ENCODE results near the gene COX6A2.
"Not testable (repeated sequence)": the region's sequence is repeated elsewhere in the genome, so short reads cannot be mapped to it uniquely, and the experiment has no call there.

Gene COX6A2

DNA sequence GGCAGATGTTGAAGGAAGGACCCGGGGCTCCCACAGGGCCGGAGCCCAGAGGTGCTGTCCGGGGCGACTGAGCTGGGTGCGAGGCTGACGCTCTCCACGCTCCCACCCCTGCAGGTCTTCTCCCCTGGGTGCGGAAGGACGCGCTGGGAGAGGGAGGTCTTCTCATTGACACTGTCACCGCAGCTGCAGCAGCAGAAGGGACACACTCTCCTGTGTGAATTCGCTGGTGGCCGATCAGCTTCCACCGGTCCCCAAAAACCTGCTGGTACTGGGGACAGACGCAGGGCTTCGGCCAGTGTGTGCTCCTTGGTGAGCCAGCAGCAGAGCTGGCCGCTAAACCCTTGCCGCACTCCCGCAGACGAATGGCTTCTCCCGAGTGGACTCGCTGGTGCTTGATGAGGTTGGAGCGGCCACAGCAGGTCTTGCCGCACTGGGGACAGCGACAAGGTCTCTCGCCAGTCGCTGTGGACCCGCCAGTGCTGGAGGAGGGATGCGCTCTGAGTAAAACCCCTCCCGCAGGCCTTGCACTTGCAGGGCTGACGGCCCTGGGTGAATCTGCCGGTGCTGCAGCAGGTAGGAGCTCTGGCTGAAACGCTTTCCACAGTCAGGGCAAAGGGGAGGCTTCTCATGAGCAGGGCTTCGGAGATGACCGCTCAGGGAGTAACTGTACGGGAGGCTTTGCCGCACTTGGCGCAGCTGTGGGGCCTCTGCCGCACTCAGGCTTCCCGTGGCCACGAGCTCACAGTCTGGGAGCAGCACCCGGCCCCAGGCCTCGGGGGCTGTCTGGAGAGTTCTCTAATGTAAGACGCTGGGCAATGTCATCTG is 8.3 kb upstream of the COX6A2 start:
- no peak for DNase-seq

DNA sequence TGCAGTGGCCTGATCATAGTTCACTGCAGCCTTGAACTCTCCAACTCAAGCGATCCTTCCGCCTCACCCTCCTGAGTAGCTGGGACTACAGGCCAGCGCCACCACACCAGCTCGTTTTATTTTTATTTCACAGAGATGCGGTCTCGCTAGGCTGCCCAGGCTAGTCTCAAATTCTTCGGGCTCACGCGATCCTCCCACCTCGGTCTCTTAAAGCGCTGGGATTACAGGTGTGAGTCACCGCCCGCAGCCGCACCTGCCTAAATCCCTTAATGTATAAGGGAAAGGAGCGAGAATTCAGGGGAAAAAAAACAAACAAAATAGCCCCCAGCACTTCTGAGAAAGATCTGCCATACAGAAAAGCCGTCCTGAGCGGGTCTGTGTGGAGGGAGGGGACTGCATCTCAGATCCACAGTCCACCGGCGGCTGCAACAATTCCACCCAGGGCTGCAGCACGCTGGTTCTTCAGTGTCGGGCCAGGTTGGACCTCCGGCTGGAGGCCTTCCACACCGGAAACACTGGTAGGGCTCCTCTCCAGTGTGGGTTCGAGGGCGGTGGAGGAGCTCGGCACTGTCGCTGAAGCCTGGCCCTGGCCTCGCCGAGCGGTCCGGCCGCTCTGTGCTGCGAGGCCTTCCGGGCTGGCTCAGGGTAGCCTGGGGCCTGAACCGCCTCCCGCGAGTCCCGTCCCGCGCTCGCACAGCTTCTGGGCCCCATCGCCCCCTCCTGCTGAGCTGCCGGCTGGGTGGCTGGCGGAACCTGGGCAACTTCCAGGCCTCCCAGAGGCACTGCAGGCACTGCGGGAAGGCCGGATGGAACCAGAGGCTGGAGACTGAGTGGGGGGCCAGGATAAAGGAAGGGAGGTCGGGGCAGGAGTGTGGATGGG is 7.4 kb upstream of the COX6A2 start:
- DNase-seq, result no peak

DNA sequence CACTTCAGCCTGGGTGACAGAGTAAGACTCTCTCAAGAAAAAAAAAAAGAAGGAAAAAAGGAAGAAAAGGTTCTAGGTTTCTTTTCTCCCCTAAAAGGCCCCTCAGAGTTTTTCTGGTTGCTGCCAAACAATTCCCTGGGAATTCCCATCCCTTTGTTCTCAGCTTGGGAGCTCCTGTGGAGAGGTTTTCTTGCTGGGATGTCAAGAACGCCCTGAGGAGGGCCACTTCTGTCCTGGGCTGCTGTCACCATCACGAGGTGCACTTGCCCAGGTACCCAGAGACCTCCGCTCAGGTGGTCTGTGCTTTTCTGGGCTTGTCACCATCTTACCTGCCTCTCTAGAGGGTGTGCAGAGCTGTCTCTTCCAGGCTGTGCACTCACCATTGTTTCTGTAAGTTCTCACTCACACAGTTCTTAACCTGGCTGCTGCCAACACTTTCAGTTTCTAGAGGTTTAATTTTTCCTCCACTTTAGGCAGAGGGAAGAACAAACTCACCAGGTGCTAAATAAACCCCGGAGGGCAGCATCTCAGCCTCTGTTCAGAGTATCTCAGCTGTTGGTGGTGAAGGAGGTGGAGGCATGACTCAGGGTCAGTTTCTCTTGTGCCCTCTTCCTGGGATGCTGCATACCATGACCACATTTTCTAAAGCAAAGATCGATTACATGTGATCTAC is 2.4 kb upstream of the COX6A2 start:
- DNase-seq, result no peak

DNA sequence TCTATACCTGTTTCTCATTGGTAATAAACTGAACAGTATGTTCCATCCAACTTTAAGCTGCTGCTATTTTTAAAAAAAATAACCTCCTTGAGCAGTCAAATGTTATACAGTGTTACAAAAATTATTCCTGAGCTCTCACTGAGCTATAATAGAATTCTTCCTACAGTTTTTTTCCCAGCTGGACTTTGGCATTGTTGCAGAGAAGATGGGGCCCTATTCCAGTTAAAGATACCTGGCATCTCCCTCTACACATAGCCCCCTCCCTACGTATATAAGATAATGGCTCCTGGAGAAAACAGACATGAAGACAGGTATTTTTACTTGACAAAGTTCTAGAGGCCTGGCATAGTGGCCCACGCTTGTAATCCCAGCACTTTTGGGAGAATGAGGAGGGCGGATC is 1.6 kb upstream of the COX6A2 start:
- no peak for DNase-seq

DNA sequence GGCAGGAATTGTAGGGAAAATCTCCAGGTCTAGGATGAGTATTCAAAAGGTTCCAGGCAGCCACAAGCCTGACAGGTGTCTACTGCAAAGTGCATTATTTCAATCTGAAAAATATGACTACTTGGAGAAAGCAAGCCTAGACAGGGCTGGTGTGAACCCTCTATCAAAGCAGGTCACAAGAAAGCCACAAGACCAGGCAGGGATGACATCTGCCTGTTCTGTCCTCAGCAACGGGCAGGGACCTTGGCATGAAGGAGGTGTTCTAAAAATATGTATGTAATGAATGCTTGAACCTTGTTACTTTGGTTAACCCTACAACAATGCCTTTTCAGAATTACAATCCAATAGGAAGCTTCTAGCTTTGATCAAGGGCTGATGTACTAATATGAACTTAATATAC is 1.2 kb upstream of the COX6A2 start:
- DNase-seq, result no peak

DNA sequence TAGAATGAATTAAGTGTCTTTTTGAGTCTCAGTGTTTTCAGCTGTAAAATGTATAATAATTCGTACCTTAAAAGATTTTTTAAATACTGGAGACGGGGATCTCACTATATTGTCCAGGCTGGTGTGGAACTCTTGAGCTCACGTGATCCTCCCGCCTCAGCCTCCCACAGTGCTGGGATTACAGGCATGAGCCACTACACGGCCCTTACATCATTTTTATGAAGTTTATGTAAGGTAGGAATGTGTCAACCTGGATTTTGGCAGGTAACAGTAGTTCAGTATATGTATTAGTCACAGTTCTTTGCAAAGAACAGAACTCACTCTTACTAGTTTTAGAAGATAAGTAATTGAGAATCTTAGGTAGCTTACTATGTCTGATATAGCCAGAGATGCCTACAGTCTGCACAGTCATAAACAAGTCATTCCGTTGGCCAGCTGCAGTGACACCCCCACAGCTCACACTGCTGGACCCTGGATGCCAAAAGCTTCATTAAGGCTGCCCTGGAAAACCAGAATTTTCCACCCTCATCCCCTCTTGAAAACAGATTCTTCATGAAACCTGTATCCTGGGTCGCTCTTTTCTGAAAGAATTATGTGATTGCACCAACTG is 583 bp upstream of the COX6A2 start:
- no peak for DNase-seq

DNA sequence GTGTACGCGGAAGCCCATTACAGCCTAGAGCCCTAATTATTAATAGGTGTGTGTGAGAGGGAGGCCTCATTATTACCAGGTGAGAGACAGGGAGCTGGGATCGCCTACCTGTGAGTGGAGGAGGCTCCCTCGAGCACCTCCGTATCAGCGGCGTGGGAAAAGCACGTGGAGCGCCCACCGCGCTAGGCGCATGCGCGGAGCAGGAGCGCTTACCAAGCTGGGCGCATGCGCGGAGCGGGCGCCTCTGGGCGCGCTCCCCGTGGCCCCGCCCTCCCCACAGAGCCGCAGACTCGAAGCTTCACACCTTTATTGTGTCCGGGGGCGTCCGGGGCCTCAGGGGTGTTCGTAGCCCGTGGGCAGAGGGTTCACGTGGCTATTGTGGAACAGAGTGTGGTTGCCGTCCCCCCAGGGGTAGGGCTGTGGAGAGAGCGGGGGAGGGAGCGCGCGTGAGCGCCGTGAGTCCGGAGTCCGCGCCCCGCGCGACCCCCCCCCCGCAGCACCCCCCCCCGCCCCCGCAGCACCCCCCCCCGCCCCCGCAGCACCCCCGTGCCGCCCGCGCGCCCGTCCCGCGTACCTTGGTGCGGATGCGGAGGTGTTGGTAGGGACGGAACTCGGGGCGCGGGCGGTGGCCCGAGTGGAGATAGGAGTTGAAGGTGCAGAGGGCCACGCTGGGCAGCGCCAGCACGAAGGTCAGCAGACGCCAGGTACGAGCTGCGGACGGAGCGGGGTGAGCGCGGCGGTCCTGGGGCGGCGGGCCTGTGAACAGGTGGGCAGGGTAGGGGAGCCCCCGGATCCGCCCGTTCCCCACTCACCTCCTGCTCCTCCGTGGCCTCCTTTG is 500 bp downstream of the COX6A2 start:
- no peak for DNase-seq

DNA sequence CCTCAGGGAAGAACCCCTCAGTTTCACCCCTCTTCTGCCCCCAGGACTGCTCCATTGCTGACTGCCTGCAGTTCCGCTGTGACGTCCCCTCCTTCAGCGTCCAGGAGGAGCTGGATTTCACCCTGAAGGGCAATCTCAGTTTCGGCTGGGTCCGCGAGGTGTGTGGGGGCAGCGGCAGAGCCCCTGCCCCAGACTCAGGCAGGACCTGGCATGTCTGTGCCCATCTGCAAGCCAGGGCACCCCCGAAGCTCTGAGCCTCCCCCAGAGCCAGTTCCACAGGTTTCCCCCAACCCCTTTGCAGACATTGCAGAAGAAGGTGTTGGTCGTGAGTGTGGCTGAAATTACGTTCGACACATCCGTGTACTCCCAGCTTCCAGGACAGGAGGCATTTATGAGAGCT is 4.4 kb downstream of the COX6A2 start:
- DNase-seq, result no peak

DNA sequence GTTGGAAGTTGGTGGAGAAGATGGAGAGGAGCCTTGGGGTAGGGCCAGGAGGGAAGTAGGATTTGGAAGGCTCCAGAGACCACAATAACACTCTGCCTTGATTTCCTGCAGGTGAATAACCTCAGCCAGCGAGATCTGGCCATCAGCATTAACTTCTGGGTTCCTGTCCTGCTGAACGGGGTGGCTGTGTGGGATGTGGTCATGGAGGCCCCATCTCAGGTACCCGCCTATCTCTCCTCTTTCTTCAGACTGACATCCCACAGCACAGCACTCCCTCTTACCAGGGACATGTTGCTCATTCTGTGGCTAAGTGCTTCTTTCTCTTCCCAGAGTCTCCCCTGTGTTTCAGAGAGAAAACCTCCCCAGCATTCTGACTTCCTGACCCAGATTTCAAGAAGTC is 4.9 kb downstream of the COX6A2 start:
- no peak for DNase-seq

DNA sequence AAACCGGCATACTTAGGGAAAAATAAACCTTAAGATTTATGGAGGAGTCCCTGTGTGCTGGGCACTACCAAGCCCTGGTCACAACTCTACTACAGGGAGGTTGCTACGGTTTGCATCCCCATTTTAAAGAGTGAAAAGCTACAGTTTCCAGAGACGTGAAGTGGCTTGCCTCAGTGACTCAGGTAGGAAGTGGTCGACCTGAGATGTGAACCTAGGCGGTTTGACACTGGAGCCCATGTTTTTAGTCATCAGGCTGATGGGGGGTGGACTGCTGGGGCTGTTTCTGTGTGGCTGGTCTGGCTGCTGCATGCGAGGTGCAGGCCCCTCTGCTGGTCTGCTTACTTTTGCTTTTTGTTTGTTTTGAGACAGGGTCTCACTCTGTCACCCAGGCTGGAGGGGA is 6.6 kb downstream of the COX6A2 start:
- DNase-seq, result no peak

DNA sequence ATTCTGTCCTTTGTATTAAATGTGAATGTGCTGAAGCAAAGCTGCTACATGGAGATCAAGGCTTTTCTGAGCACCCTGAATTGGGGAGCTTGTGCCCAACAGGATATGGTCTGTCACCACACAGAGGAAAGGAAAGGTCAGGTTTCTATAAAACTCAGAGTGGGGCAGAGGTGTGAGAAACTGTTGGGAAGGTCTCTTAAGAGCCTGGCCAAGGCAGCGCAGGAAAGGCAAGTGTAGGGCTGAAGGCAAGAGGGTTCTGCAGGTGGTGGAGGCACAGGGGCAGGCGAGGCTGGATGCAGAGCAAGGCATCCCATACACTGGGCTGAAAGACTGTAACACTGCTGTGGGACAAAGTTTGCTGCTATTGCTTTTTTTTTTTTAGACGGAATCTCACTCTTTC is 8.1 kb downstream of the COX6A2 start:
- no peak for DNase-seq

DNA sequence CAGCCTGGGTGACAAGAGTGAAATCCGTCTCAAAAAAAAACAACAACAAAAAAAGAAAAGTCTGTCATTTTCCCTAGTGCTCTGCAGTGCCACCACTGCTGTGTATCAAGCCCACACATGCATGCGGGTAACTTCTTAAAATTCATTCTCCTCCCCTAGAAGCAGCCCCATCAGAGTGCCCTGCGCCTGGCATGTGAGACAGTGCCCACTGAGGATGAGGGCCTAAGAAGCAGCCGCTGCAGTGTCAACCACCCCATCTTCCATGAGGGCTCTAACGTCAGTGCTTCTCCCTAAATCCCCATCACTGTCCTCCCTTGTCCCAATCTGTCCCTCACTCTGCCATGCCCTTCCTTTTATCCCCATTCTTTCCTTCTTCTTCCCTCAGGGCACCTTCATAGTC is 10.2 kb downstream of the COX6A2 start:
- DNase-seq, result no peak

DNA sequence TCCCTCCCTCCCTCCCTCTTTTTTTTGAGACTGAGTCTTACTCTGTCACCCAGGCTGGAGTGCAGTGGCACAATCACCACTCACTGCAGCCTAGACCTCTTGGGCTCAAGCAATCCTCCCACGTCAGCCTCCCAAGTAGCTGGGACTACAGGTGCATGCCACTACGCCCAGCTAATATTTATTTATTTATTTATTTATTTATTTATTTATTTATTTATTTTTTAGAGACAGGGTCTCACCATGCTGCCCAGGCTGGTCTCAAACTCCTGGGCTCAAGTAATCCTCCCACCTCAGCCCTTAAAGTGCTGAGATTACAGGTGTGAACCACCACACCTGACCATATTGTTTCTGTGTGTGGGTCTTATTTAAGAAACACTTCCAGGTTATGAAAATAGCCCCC is 11.1 kb downstream of the COX6A2 start:
- not testable (repeated sequence) for DNase-seq

DNA sequence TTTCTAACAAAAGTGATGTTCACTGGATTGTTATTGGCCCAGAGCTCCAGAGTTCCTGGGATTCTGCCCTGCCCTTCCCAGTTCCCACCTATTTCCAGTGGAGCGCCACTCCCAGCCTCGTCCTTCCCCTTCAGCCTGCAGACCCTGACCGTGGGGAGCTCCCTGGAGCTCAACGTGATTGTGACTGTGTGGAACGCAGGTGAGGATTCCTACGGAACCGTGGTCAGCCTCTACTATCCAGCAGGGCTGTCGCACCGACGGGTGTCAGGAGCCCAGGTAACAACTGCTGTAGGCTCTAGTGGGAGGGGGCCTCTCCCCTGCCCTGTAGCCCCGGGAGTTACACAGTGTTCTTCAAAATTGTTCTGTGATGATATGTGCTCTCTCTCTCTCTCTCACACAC is 11.8 kb downstream of the COX6A2 start:
- DNase-seq, result no peak

DNA sequence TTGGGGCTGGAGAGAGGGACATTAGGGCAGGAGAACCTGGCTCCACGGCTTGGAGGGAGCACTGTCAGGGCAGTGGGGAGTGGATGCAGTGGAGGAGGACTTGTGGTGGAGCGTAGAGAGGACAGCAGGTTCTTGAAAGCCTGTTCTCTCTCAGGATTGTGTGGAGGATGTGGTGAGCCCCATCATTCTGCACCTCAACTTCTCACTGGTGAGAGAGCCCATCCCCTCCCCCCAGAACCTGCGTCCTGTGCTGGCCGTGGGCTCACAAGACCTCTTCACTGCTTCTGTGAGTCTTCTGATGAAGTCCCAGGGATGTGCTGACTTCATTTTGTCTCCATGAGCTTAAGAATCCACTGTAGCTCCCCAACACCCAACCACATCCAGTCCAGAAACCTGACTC is 13.5 kb downstream of the COX6A2 start:
- no peak for DNase-seq

DNA sequence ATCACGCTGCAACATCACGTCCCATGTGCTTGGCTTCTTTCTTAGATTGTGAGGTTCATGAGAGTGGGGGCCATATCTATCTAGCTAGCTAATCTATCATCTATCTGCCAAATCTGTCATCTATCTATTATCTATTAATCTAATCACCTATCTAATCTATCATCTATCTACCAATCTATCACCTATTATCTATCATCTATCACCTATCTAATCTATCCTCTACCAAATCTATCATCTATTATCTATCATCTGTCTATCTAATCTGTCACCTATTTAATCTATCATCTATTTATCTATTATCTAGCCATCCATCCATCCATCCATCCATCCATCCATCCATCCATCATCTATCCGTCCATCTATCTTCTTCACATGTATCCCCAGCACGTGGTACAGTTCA is 14.2 kb downstream of the COX6A2 start:
- no peak for DNase-seq

DNA sequence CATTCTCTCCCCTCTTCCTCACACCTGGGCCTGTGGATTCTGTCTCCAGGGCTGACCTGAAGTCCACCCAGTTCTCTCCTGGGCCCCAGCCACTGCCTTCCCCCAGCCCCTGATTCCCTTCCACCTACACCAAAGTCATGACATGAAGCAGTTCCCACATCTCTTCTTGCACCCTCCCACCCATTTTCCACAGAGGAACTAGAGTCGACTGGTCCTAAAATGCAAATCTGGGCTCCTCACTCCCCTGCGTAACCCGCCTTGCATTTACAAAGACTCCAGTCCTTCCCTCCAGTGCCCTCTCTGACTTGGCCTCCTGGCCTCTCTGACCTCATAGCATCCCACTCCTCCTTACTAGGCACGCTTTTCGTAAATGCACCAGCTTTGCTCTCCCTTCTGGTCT is 14.8 kb downstream of the COX6A2 start:
- DNase-seq, result no peak

DNA sequence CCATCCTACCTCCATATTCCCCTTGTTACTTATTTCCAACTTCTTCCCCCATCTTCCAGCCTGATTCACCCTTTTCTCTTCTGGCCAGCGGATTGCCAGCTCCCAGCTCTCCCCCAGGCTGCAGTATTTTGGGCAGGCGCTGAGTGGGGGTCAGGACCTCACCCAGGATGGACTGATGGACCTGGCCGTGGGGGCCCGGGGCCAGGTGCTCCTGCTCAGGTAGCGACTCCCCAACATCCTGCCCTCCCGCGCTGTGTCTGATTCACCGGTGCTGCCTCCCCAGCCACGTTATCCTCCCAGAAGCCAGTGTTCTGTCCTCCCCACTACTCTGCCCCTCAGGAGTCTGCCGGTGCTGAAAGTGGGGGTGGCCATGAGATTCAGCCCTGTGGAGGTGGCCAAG is 15.4 kb downstream of the COX6A2 start:
- DNase-seq, result no peak

DNA sequence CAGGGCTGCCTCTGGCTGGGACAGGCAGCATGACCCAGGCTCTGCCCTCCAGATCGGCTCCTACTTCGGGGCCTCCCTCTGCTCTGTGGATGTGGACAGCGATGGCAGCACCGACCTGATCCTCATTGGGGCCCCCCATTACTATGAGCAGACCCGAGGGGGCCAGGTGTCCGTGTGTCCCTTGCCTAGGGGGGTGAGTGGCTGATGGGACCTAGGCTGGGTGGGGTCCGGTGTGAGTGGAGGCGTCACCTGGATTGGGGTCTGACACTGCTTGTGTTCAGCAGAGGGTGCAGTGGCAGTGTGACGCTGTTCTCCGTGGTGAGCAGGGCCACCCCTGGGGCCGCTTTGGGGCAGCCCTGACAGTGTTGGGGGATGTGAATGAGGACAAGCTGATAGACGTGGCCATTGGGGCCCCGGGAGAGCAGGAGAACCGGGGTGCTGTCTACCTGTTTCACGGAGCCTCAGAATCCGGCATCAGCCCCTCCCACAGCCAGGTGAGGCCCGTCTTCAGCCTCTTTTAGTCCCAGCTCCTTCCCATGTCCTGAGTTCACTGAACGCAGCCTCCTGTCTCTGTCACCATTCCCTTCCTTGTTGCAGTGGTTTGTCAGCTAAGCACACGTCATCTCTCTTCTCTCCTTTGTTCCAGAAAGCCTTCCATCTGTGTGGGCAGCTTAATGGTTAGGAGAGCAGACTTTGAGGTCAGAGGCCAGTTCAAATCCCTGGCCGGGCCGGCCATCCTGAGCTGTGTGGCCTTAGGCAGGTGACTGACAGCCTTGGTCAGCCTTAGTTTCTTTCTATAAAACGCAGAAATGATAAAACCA is 16.9 kb downstream of the COX6A2 start:
- DNase-seq, result no peak

DNA sequence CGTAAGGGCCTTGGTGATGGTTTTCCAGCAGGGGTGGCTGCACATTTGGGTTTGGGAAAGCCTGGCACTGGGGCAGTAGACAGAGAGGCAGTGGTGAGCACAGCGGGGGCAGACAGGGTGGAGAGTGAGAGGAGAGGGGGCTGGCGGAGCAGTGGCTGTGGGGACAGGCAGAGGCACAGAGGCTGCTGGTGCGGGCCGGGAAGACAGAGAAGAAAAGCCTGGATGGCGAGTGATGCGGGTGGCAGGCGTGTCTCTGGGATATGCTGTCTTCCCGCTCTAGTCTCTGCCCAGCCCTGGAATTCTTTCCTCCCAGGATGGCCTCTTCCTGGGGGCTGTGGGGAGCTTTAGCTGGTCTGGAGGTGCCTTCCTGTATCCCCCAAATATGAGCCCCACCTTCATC is 18.1 kb downstream of the COX6A2 start:
- DNase-seq, result no peak

DNA sequence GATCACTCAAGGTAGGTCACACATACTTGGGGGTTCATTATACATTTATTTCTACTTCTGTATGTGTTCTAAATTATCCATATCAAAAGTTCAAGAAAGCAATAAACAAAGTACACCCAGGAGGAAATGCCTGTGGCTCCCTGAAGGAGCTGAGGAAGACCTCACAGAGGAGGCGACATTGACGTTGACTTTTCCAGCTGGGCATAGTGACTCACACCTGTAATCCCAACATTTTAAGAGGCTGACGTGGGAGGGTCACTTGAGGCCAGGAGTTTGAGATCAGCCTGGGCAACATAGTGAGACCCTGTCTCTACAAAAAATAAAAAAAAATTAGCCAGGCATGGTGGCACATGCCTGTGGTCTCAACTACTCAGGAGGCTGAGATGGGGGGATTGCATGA is 18.7 kb downstream of the COX6A2 start:
- DNase-seq, result no peak

Data from NCI-H187 (cell line).